GM12801 (cell line): ENCODE data around the gene EIF4E.

Source experiments
- TF ChIP-seq, protein P1 (sequence below): IDR thresholded peaks from one replicate; pipeline ENCODE4 v1.5.1; 2011; ENCODE audit warnings: control low read depth; ENCODE audit not compliant: insufficient read length; ENCODE audit errors: extremely low read depth

The EIF4E gene

DNA sequence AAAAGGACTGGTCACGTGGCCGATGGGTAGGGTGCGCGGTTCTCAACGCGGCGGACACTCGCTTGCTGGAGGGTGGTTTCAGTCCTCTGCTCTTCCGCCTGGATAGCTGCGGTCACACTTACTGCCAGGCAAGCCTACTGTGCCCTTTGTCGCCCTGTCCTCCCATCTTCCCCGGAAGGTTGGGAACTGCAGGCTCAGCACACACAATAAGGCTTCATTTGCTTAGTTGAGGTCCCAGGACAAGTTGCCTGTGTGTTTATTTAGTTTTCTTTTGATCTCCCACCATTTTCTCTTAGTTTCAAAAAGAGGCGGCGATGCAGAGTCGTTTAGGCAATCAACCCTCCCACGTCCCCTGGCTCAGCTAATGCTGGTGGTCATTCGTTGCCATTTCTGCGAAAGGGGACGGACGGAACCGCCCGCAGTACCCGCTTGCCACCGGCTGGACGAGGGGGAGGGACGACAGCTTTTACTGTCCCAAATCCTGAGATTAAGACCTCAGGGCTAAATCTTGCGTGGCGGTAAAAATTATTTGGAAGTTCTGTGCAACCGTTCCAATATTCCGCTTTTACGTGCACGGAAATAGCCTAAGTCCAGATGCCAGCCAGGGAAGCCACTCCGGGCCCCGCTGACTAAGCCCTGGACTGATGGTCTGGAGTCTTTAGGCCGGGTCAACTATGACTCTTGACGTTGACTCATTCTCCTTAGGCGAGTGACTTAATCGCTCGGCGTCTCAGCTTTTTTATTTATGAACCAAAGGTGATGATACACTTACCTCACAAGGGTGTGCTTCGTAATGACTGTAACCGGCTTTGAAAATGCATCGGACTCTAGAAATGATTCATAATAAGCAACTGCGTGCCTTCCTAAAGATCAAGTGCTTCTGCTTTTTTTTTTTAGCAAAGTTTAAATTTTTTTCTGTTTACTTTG is 671 bp upstream of the EIF4E start:
- TF ChIP-seq, protein P1, sequence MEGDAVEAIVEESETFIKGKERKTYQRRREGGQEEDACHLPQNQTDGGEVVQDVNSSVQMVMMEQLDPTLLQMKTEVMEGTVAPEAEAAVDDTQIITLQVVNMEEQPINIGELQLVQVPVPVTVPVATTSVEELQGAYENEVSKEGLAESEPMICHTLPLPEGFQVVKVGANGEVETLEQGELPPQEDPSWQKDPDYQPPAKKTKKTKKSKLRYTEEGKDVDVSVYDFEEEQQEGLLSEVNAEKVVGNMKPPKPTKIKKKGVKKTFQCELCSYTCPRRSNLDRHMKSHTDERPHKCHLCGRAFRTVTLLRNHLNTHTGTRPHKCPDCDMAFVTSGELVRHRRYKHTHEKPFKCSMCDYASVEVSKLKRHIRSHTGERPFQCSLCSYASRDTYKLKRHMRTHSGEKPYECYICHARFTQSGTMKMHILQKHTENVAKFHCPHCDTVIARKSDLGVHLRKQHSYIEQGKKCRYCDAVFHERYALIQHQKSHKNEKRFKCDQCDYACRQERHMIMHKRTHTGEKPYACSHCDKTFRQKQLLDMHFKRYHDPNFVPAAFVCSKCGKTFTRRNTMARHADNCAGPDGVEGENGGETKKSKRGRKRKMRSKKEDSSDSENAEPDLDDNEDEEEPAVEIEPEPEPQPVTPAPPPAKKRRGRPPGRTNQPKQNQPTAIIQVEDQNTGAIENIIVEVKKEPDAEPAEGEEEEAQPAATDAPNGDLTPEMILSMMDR = no peak

DNA sequence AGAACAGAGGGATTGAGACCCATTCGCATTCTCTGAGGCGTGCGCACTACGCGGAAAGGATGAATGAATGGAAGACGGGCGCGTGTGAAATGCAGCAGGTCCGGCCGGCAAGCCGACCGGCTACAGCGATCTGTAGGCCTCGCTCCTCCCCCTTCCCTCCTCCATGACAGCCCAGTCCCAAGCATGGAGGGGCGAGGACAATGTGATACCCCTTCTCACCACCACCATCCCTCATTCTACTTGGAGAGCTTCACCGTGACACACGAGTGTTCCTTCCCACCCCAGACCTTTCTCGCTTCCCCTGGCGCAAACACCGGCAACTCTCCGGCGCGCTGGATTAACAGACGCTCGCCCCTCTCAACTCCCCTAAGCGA is 815 bp downstream of the EIF4E start:
- TF ChIP-seq, protein P1 = no peak

DNA sequence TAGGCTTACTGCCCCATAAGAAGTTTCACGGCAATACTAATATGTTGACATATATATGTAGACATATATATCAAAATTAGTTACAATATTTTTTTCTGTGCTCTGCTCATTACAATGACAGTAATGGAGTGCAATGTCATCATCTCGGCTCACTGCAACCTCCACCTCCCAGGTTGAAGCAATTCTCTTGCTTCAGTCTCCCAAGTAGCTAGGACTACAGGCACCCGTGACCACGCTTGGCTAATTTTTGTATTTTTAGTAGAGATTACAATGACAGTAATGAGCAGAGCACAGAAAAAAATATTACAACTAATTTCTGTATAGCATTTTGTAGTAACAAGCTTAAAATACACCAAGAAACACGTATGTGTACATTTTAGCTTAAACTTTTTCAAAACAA is 7.6 kb downstream of the EIF4E start:
- TF ChIP-seq, protein P1 = no peak

DNA sequence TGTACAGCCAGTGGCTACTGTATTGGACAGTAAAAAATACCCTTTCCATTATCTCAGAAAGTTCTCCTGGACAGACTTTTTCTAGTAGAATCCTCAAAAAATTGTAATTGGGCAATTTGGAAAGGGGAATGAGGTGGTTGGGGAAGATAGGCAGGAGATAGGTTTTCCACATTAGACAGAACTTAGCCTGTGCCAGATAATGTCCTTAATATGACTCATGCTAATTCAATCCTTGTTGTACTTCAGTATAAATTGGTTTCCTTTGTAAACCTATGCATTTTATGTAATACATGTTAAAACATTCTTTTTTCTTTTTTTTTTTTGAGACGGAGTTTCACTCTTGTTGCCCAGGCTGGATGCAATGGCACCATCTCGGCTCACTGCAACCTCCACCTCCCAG is 8.9 kb downstream of the EIF4E start:
- TF ChIP-seq, protein P1 = no peak

DNA sequence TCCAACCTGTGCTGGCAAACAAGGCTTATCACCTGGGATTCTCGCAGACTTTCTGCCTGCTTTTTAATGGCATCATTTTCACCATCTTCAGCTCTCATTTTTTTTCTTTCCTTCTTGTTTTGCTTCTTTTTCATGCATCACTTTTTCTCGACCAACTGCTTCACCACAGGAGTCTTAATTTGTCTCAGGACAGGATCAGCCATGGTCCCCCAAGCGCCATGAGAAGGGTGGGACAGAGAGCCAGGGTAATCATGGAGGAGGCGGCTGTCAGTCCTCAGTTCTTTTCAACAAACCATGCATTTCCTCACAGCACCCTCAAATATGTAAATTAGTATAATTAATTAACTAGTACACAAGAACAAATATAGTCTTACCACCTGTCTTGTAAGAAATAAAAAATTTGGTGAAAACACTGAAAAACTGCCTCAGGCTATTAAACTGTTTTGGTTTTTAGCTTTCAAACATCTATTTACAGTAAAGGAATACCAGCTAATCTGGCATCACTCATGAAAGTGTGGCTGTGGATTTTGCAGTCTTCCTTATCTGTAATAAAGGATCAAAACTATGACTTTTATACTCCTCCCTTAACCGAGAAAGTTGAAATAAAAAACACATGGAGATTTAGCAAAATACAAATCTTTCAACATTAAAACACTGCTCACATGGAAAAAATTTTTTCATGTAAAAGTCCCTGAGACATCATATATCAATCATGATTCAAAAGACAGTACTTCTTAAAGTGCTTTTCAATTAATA is 19.1 kb downstream of the EIF4E start:
- TF ChIP-seq, protein P1 = no peak

DNA sequence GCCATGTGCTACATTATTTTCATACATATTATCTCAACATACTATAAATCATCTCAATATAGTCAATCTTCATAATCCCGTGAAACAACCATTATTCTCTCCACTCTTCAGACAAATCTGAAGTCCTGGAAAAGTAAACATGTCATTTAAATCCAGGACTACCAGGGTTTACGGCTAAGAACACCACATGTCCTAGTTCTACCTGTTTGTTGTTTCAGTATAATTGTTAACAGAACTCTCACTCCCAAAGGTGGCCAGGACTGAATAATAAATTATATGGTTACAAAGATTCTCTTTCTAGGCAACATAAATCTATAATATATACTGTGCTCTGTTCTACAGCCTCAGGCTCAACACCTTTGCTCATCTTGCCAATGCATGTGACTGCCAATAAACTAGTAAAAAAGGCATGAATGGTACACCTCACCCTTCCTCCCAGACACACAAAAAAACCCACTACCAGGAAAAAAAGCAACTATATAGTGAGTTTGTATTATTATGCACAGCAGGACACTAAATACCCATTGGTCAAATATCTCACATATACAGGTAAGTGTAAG is 20.1 kb downstream of the EIF4E start:
- TF ChIP-seq, protein P1 = no peak

DNA sequence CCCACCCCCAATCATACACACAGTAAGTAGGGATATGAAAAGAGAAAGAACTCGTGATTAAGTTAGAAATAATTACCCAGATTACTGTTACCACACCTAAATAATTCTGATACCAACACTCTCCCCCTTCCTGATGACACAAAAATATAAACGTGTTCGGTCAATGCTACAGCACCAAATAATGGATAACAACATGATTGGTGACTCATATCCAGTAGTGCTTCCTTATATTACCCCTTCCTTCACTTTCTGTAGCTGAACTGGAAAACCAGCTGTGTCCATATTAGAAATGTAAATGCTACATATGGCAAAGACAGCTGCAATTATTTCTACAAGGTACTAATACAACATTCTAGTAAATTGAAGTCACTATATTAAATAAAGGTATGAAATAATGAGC is 20.8 kb downstream of the EIF4E start:
- TF ChIP-seq, protein P1 = no peak
